Activated CD4-positive, alpha-beta T cell treated with anti-CD3 and anti-CD28 coated beads, Interleukin-2, amount 10 ng/mL, durations not matched to agents 24 days and 14 days (primary cell): Measurements from ENCODE around the gene TRPM4. TPM values are rescaled to one million over a fixed set of nuclear protein-coding genes. Genes with fewer than 3 reads are reported as not detected.

Experiments used
- total RNA-seq: library from RNA; stranded (reverse); gene quantifications from 2 replicates; pipeline ENCODE4 v1.2.3, GENCODE V29; 2022

Gene TRPM4
- total RNA-seq, 1 donor from 2014 or later: 1.4 TPM

Other genes starting within 250 kb of the TRPM4 start
- 0.35 TPM in 1 of 2 replicates, not detected in the other for gene DHDH, start 224.1 kb upstream of the TRPM4 start, total RNA-seq
- gene BAX, start 202.9 kb upstream of the TRPM4 start, total RNA-seq: 257 and 298 TPM in 2 replicates
- gene FTL, start 192.5 kb upstream of the TRPM4 start, total RNA-seq: 696 and 697 TPM in 2 replicates
- gene GYS1, start 164.5 kb upstream of the TRPM4 start, total RNA-seq: 73.8 and 77.8 TPM in 2 replicates
- 190 and 195 TPM in 2 replicates for gene RUVBL2, start 163.9 kb upstream of the TRPM4 start, total RNA-seq
- not detected in 2 replicates for gene LHB, start 140.7 kb upstream of the TRPM4 start, total RNA-seq
- gene CGB3, start 133.5 kb upstream of the TRPM4 start, total RNA-seq: not detected in 2 replicates
- gene CGB2, start 125.9 kb upstream of the TRPM4 start, total RNA-seq: not detected in 2 replicates
- not detected in 2 replicates for gene CGB1, start 120.9 kb upstream of the TRPM4 start, total RNA-seq
- not detected in 2 replicates for gene CGB5, start 113.9 kb upstream of the TRPM4 start, total RNA-seq
- gene CGB8, start 108.7 kb upstream of the TRPM4 start, total RNA-seq: not detected in 2 replicates
- not detected in 2 replicates for gene CGB7, start 100.0 kb upstream of the TRPM4 start, total RNA-seq
- not detected in 2 replicates for gene NTF4, start 93.0 kb upstream of the TRPM4 start, total RNA-seq
- gene KCNA7, start 85.1 kb upstream of the TRPM4 start, total RNA-seq: not detected in 2 replicates
- 270 and 281 TPM in 2 replicates for gene SNRNP70, start 72.3 kb upstream of the TRPM4 start, total RNA-seq
- 5.4 and 6.0 TPM in 2 replicates for gene LIN7B, start 43.4 kb upstream of the TRPM4 start, total RNA-seq
- gene C19orf73, start 38.6 kb upstream of the TRPM4 start, total RNA-seq: 2.0 and 2.5 TPM in 2 replicates
- gene PPFIA3, start 38.2 kb upstream of the TRPM4 start, total RNA-seq: 4.5 and 5.0 TPM in 2 replicates
- not detected in 2 replicates for gene HRC, start 2.4 kb upstream of the TRPM4 start, total RNA-seq
- 0.69 and 1.3 TPM in 2 replicates for gene SLC6A16, start 167.4 kb downstream of the TRPM4 start, total RNA-seq
- 131 and 134 TPM in 2 replicates for gene CD37, start 177.6 kb downstream of the TRPM4 start, total RNA-seq
- not detected in 2 replicates for gene TEAD2, start 204.6 kb downstream of the TRPM4 start, total RNA-seq
- not detected in 2 replicates for gene DKKL1, start 206.1 kb downstream of the TRPM4 start, total RNA-seq
- 0.24 TPM in 1 of 2 replicates, not detected in the other for gene KASH5, start 230.5 kb downstream of the TRPM4 start, total RNA-seq